ENCODE data around the gene ASAP3.
A peak's percentile ranks its signal among the peaks of the same experiment; 100 is the strongest.

DNA sequence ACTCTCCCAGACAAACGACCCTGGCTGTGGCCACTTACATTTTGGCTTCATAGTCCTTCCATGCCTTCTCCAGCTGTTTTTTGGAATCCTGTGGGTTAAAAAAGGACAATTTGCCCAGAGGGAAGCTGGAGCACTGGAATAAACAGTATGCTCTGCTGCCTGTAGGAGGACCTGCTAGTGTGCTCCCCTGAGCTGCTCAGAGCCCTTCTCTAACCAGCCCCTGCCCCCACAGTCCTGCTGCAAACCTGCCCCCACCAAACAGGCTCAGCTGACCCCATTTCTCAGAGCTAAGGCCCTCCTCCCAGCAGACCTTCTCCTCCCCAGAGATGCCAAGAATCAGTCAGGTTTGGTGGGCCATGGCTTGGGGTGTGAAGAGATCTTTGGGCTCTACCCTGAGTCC is 32.5 kb downstream of the ASAP3 start:
- TF ChIP-seq, protein P1, sequence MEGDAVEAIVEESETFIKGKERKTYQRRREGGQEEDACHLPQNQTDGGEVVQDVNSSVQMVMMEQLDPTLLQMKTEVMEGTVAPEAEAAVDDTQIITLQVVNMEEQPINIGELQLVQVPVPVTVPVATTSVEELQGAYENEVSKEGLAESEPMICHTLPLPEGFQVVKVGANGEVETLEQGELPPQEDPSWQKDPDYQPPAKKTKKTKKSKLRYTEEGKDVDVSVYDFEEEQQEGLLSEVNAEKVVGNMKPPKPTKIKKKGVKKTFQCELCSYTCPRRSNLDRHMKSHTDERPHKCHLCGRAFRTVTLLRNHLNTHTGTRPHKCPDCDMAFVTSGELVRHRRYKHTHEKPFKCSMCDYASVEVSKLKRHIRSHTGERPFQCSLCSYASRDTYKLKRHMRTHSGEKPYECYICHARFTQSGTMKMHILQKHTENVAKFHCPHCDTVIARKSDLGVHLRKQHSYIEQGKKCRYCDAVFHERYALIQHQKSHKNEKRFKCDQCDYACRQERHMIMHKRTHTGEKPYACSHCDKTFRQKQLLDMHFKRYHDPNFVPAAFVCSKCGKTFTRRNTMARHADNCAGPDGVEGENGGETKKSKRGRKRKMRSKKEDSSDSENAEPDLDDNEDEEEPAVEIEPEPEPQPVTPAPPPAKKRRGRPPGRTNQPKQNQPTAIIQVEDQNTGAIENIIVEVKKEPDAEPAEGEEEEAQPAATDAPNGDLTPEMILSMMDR (IDR thresholded peaks at IDR 0.05), result peak in 4 of 6 experiments; percentile 11 to 47 (median 32)
- no peak for TF ChIP-seq POLR2A (IDR thresholded peaks at IDR 0.05)

Measured in thyroid gland (tissue), 4 donors.